Heart left ventricle (tissue), 13 donors: Measurements from ENCODE around the gene CTSA.
A peak's percentile ranks its signal among the peaks of the same experiment; 100 is the strongest.

Experiments
- POLR2A ChIP-seq, 2 donors: fragments of 450-650 bp; IDR thresholded peaks; one replicate each; pipeline ENCODE4 v1.6.1; 2017; ENCODE audit warnings: antibody characterized with exemption in 2 of 2, mild to moderate bottlenecking in 2 of 2, moderate library complexity in 2 of 2
- TF ChIP-seq, protein P1 (sequence below), 12 donors: fragments of 200-600 bp; sonication (generic) in 4 of 12; IDR thresholded peaks; one replicate each; pipeline versions ENCODE4 v1.5.0 to v1.8.0; 2018 to 2022; ENCODE audit warnings: antibody characterized with exemption in 12 of 12, mild to moderate bottlenecking in 5 of 12
- donor health status: ischemic (EF 13 %, LVEDD 7.1; RV severe dilation, severe dysfunction).
- donor health status: DM: no; HTN: yes; CAD: no.
- donor health status: DM: no; HTN: no; CAD: no.
- donor health status: ischemic (EF 25% LVEDD 6.9; RV normal size, moderate dysfunction).
- donor health status: ischemic (EF 25% LVEDD 5.7; RV mildly dilated, moderate dysfunction).
- donor health status: ischemic (EF 35%, LVEDD 5.7; RV mildly dilated, moderate dysfunction).
- donor health status: nonischemic (EF 11% LVEDD 7.7; RV severe dilation, severe dysfunction).
- donor health status: DM: yes; HTN: yes; CAD: no.
- donor health status: PGD.
- donor health status: ischemic (EF 29% LVEDD 5.4; RV normal size, mild dysfunction).
- donor health status: nonischemic (EF 23%, LVEDD 6.1; RV moderate dilation, normal function).

GRCh38 chr20:45880988-45881788 is 9.9 kb upstream of the CTSA start, which contains the start of gene ZSWIM1:
- TF ChIP-seq, protein P1, sequence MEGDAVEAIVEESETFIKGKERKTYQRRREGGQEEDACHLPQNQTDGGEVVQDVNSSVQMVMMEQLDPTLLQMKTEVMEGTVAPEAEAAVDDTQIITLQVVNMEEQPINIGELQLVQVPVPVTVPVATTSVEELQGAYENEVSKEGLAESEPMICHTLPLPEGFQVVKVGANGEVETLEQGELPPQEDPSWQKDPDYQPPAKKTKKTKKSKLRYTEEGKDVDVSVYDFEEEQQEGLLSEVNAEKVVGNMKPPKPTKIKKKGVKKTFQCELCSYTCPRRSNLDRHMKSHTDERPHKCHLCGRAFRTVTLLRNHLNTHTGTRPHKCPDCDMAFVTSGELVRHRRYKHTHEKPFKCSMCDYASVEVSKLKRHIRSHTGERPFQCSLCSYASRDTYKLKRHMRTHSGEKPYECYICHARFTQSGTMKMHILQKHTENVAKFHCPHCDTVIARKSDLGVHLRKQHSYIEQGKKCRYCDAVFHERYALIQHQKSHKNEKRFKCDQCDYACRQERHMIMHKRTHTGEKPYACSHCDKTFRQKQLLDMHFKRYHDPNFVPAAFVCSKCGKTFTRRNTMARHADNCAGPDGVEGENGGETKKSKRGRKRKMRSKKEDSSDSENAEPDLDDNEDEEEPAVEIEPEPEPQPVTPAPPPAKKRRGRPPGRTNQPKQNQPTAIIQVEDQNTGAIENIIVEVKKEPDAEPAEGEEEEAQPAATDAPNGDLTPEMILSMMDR (IDR thresholded peaks at IDR 0.05) = no peak
- TF ChIP-seq POLR2A (IDR thresholded peaks at IDR 0.05) = peak in 1 of 2 donors; percentile 75
